Activated naive CD4-positive, alpha-beta T cell treated with anti-CD3 and anti-CD28 coated beads, Interleukin-2, amount 50 U/mL, for 72 hours (primary cell): ENCODE measurements around the gene SPINT2. TPM values are rescaled to one million over a fixed set of nuclear protein-coding genes. Genes with fewer than 3 reads are reported as not detected.
A peak's percentile ranks its signal among the peaks of the same experiment; 100 is the strongest.
"Not testable (repeated sequence)": the region's sequence is repeated elsewhere in the genome, so short reads cannot be mapped to it uniquely, and the experiment has no call there.

Experiments used
- ATAC-seq, 2 donors: fragments of 150-1000 bp; cut with Tn5 transposase; 2 replicates each; pipeline ENCODE4 v1.10.0; 2021; ENCODE audit warnings: mild to moderate bottlenecking in 2 of 2, moderate library complexity in 2 of 2
- DNase-seq, 2 donors: peaks; one replicate each; pipeline ENCODE4 v3.0.0; 2021 to 2022; ENCODE audit warnings: low spot score in 2 of 2
- H3K27ac Mint-ChIP-seq, 2 donors: one replicate each; pipeline ENCODE4 v1.8.0; 2022; ENCODE audit warnings: mild to moderate bottlenecking in 2 of 2, mixed read lengths in 2 of 2
- H3K36me3 Mint-ChIP-seq, 2 donors: one replicate each; pipeline ENCODE4 v1.8.0; 2022; ENCODE audit warnings: mixed read lengths in 2 of 2
- H3K9me3 Mint-ChIP-seq, 2 donors: one replicate each; pipeline ENCODE4 v1.8.0; 2022; ENCODE audit warnings: mixed read lengths in 2 of 2
- total RNA-seq, 2 donors: library from RNA; stranded (reverse); gene quantifications; one replicate each; pipeline ENCODE4 v1.2.3, GENCODE V29; 2022

The SPINT2 gene
- total RNA-seq = 100 to 1,000 TPM in 1 of 2 donors, 10 to 100 TPM in 1; 43.0 to 101 TPM

GRCh38 chr19:38264486-38265212 is at the start of gene SPINT2:
TSS of gene SPINT2 (plus strand) at chr19:38264573. CDS start at chr19:38264893, 320 bp downstream.
- H3K36me3 Mint-ChIP-seq = peaks cover 5 to 10% of the 10 kb centered on the region in 2 donors
- ATAC-seq = peak; percentile 46 to 53
- DNase-seq = no peak
- peak within 1 kb of the TSS; percentile 89 to 94 for H3K27ac Mint-ChIP-seq
- H3K9me3 Mint-ChIP-seq = no peaks in the 10 kb centered on the region

GRCh38 chr19:38216785-38217641 is 47.4 kb upstream of the SPINT2 start:
- H3K27ac Mint-ChIP-seq = no peak overlapping the region

GRCh38 chr19:38218204-38218603 is 46.2 kb upstream of the SPINT2 start:
- DNase-seq (no peak), ATAC-seq (no peak)
- Mint-ChIP-seq H3K36me3 (peaks cover 9 to 10% of the 10 kb centered on the region in 2 donors), H3K27ac (no peak overlapping the region), H3K9me3 (no peaks in the 10 kb centered on the region)

More at GRCh38 chr19:38216785-38217641, 47.4 kb upstream of the SPINT2 start:
- no peak for DNase-seq
- ATAC-seq = no peak
- Mint-ChIP-seq H3K9me3 (no peaks in the 10 kb centered on the region), H3K36me3 (peaks cover 4 to 6% of the 10 kb centered on the region in 2 donors)

- Mint-ChIP-seq H3K36me3 (peaks cover 9 to 14% of the 10 kb centered on the region in 2 donors), H3K9me3 (no peaks in the 10 kb centered on the region), H3K27ac (no peak overlapping the region)
- ATAC-seq (no peak), DNase-seq (no peak)
Measured at GRCh38 chr19:38219221-38219620, 45.2 kb upstream of the SPINT2 start.

- Mint-ChIP-seq H3K36me3 (peaks cover 9 to 14% of the 10 kb centered on the region in 2 donors), H3K27ac (no peak overlapping the region), H3K9me3 (no peaks in the 10 kb centered on the region)
- ATAC-seq (no peak), DNase-seq (no peak)
Measured at GRCh38 chr19:38221421-38221820, 43.0 kb upstream of the SPINT2 start.

DNA sequence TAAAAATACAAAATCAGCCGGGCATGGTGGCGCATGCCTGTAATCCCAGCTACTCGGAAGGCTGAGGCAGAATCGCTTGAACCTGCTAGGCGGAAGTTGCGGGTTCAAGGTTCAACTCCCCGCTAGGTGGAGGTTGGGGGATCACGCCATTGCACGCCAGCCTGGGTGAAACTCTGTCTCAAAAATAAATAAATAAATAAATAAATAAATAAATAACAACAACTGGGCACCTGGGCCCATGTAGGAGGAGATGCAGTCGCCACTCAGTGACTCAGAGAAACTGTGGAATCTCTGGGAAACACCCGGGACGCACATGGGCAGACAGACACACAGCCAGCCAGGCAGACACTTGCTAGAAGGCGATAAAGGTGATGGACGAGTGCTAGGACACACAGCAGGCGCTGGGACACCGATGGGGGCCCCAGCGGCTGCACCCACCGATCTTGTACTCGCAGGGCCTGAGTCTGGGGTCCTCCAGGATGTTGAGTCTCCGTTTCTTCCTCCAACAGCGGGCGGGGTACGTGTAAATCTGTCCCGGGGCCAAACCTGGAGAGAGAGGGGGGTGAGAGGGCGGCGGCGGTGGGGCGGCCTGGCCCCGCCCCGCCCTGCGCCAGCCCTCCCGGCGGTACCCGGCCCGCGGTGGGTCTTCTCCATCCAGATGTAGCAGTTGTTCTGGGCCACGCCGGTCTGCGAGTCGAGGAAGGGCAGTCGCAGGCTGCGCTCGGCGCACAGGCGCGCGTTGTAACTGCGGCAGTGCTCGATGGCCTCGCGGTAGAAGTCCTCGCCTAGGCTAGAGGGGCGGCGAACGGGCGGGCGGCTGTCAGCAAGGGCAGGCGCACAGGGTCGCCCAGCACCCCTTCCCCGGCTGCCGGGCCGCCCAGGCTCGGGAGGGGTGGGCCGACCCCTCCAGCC is 42.2 kb upstream of the SPINT2 start:
- no peak for DNase-seq
- H3K9me3 Mint-ChIP-seq = no peaks in the 10 kb centered on the region
- no peak for ATAC-seq
- H3K27ac Mint-ChIP-seq = no peak overlapping the region
- H3K36me3 Mint-ChIP-seq = peaks cover 9 to 14% of the 10 kb centered on the region in 2 donors

DNA sequence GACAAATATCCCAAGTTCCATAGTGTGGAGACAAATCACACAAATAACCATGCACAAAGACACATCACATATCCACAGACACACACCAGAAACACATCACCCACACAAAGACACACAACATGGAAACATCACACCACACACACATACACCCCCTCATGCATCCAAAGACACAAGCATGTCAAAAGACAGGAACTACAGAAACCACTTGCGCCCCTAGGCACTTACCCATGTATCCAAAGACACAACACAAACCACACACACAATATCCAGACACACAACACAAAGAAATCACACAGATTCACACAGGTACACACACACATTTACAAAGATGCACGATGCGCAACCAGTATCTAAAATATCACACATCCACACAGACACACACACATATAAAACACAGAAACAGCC is 41.3 kb upstream of the SPINT2 start:
- H3K27ac Mint-ChIP-seq = no peak overlapping the region
- DNase-seq = no peak
- H3K36me3 Mint-ChIP-seq = peaks cover 9 to 14% of the 10 kb centered on the region in 2 donors

DNA sequence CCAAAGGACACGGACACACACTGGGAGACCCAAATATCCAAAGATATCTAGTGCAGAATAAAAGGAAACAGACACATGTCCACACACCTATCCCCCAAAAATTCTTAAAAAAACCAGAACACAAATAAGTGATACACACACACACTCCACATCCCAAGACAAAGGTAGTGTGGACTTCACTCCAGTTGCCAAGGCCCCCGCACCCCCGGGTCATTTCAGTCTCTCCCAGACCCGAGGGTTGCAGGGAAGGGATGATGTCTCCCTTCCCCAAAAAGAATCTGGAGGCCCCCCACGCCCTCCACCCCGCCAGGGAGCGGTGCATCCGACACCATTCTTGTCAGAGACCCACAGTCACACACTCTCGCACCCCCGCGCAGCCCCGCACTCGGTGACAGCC is 40.8 kb upstream of the SPINT2 start:
- ATAC-seq (no peak), DNase-seq (no peak)
- Mint-ChIP-seq H3K36me3 (peaks cover 9 to 14% of the 10 kb centered on the region in 2 donors), H3K27ac (no peak overlapping the region), H3K9me3 (no peaks in the 10 kb centered on the region)

More for the DNA sequence above, 41.3 kb upstream of the SPINT2 start:
- ATAC-seq = no peak
- no peaks in the 10 kb centered on the region for H3K9me3 Mint-ChIP-seq

- no peak within 1 kb of the TSS for H3K27ac Mint-ChIP-seq
- no peaks in the 10 kb centered on the region for H3K9me3 Mint-ChIP-seq
- H3K36me3 Mint-ChIP-seq = peaks cover 9 to 14% of the 10 kb centered on the region in 2 donors
- ATAC-seq (peak; percentile 48 to 86), DNase-seq (peak in 1 of 2 donors; percentile 75)
Measured at GRCh38 chr19:38224014-38224862, 40.1 kb upstream of the SPINT2 start, which contains the start of gene DPF1. TSS of gene DPF1 (minus strand) at chr19:38224222. CDS start at chr19:38224142, 80 bp downstream.

- DNase-seq, H3K27ac Mint-ChIP-seq, ATAC-seq, H3K9me3 Mint-ChIP-seq: not testable (repeated sequence)
- H3K36me3 Mint-ChIP-seq = peaks cover 9 to 14% of the 10 kb centered on the region in 2 donors
Measured at GRCh38 chr19:38224863-38225218, 39.5 kb upstream of the SPINT2 start.

DNA sequence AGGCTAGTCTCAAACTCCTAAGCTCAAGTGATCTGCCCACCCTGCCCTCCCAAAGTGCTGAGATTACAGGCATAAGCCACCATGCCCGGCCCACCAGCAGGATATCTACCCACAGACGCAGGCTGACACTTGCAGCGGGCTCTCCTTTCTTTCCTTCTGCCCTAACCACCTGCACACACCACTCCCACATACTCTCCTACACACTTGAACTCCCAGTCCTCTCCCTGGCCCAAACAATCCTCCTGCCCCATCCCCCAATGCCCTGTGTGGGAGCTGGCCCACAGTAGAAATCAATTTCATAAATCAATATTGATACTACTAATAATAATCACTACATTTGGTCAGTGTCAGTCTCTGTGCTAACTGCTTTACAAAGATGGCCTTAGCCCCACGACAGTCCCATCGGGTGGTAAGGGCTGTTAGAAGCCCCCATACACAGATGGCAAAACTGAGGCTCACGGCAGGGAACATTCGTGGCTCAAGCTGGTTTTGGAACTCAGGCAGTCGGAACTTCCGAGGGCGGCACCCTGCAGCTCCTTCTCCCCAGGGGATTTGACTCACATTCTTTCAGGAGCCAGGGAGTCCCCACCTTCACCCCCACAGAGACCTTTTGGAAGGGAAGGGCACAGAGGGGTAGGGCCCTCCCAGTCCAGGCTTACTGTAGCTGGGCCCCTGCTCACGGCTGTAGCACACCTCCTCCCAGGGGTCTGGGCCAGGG is 36.9 kb upstream of the SPINT2 start:
- Mint-ChIP-seq H3K27ac (no peak overlapping the region), H3K36me3 (peaks cover 9% of the 10 kb centered on the region in 2 donors), H3K9me3 (no peaks in the 10 kb centered on the region)
- ATAC-seq (no peak), DNase-seq (no peak)

- Mint-ChIP-seq H3K9me3 (no peaks in the 10 kb centered on the region), H3K36me3 (peaks cover 7% of the 10 kb centered on the region in 2 donors), H3K27ac (no peak overlapping the region)
- DNase-seq (no peak), ATAC-seq (no peak)
Measured at GRCh38 chr19:38228005-38228377, 36.4 kb upstream of the SPINT2 start.

- H3K9me3 Mint-ChIP-seq = no peaks in the 10 kb centered on the region
- H3K36me3 Mint-ChIP-seq = no peaks in the 10 kb centered on the region
- DNase-seq (no peak), ATAC-seq (no peak)
- no peak overlapping the region for H3K27ac Mint-ChIP-seq
Measured at GRCh38 chr19:38228491-38229439, 35.6 kb upstream of the SPINT2 start.

DNA sequence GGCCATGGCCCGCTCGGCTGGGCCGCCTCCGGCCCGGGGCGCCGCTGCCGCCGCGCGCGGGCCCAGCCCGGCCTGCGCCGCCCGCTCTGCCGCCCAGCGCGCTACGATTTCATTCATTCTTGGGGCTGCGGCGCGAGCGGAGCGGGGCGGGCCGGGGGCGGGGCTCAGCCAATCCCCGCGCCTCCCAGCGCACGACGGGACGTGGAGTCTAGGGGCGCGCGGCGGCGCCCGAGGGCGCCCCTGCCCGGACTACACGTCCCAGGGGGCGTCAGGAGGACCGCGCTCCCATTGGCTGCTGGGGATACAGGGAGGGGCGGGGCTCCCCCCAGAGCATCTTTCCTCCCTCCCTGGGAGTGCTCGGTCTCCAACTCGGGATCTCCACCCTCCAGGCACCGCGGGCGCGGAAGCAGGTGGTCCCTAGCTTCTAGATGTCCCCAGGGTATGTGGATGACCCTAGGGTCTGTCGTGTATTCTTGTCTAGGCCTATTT is 34.7 kb upstream of the SPINT2 start:
- Mint-ChIP-seq H3K36me3 (no peaks in the 10 kb centered on the region), H3K9me3 (no peaks in the 10 kb centered on the region), H3K27ac (no peak overlapping the region)
- DNase-seq (peak in 1 of 2 donors; percentile 76), ATAC-seq (peak; percentile 42 to 94)
